ENCODE measurements around the gene KLK8. TPM values are rescaled to one million over a fixed set of nuclear protein-coding genes. Genes with fewer than 3 reads are reported as not detected.

The KLK8 gene
- total RNA-seq, 1 experiment from 2014 or later, result 2.7 TPM

DNA sequence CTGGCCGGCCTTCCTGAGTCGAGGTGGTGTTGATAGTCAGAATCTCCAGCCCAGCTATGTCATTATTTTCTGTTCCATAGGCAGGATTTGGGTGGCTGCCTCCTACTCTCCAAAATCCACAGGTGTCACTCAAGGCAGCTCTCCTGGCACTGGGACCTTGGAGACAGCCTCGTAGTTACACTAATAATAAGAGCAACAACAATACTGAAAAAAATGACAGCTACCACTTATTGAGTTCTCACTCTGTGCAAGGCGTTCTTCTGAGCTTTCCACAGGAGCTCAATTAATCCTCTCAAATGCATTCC, 45.6 kb upstream of the KLK8 start:
- no CpG with 5 or more reads among the region's 4 CpGs for WGBS (ENCODE audit: extremely low coverage, insufficient read length, low lambda C conversion rate)
- Mint-ChIP-seq H3K4me3 (peak overlapping the region in 1 of 2 experiments; percentile 3; a peak in 1 of 5 replicates), H3K9me3 (peaks cover 6 to 12% of the 10 kb centered on the region in 2 experiments; a peak in 4 of 5 replicates)

More for the DNA sequence above, 45.6 kb upstream of the KLK8 start:
- Histone ChIP-seq H3K23ac (ENCODE audit: insufficient read length, low read depth, low read length) (no peak overlapping the region), H3K4me2 (ENCODE audit: insufficient read depth, insufficient read length, low read length) (peak overlapping the region; percentile 52), H3K9ac (ENCODE audit: extremely low read depth, insufficient read length, low read length) (no peak overlapping the region), H3K9me3 (ENCODE audit: control insufficient read depth, low read depth, low read length) (no peaks in the 10 kb centered on the region), H2BK20ac (ENCODE audit: low read depth, low read length, poor library complexity, severe bottlenecking) (no peak overlapping the region), H2BK5ac (ENCODE audit: insufficient read length, low read length) (peak overlapping the region; percentile 22), H3K4ac (ENCODE audit: low read depth, low read length) (no peak overlapping the region), H2BK15ac (ENCODE audit: low read depth, low read length) (no peak overlapping the region), H3K79me2 (ENCODE audit: insufficient read depth, low read length) (no peaks in the 10 kb centered on the region), H3K79me1 (ENCODE audit: insufficient read depth, low read depth, low read length, poor library complexity, severe bottlenecking) (no peaks in the 10 kb centered on the region), H3K27ac (ENCODE audit: insufficient read length, low read depth, low read length) (peak overlapping the region; percentile 97), H3K14ac (ENCODE audit: insufficient read depth, low read length) (no peak overlapping the region), H3K18ac (ENCODE audit: insufficient read length, low read depth, low read length) (peak overlapping the region; percentile 46), H3K23me2 (ENCODE audit: insufficient read length, low read depth, low read length, poor library complexity, severe bottlenecking) (no peaks in the 10 kb centered on the region), H2BK12ac (ENCODE audit: insufficient read length, low read depth, low read length) (no peak overlapping the region), H4K5ac (ENCODE audit: insufficient read length, low read depth, low read length) (no peak overlapping the region), H3K56ac (ENCODE audit: insufficient read length, low read depth, low read length) (no peak overlapping the region), H3K4me1 (ENCODE audit: insufficient read depth, low read length) (peaks cover 10% of the 10 kb centered on the region), H4K8ac (replicated peaks; ENCODE audit: insufficient read length, low read depth, low read length) (no peak overlapping the region), H2AFZ (ENCODE audit: low read length) (no peak overlapping the region), H4K20me1 (ENCODE audit: control insufficient read depth, insufficient read depth, insufficient read length) (no peaks in the 10 kb centered on the region), H2BK120ac (ENCODE audit: low read depth, low read length, poor library complexity, severe bottlenecking) (peak overlapping the region; percentile 26), H2AK5ac (ENCODE audit: insufficient read length, low read length) (no peak overlapping the region), H3T11ph (ENCODE audit: low read length) (no peak overlapping the region), H3K27me3 (ENCODE audit: insufficient read depth, low read length) (no peaks in the 10 kb centered on the region), H4K91ac (ENCODE audit: insufficient read length, low read depth, low read length) (no peak overlapping the region)
- DNase-seq, result no peak
- Mint-ChIP-seq H3K27ac (peak overlapping the region; percentile 96 to 98 (median 97)), H3K36me3 (ENCODE audit: insufficient read depth in 1 of 3, low read depth in 3 of 3) (peaks cover 2 to 6% (median 5%) of the 10 kb centered on the region in 3 experiments; a peak in 4 of 7 replicates), H3K4me1 (peaks cover 24 to 38% of the 10 kb centered on the region in 2 experiments), H3K27me3 (ENCODE audit: low read depth) (no peaks in the 10 kb centered on the region)
- TF ChIP-seq, protein P1, sequence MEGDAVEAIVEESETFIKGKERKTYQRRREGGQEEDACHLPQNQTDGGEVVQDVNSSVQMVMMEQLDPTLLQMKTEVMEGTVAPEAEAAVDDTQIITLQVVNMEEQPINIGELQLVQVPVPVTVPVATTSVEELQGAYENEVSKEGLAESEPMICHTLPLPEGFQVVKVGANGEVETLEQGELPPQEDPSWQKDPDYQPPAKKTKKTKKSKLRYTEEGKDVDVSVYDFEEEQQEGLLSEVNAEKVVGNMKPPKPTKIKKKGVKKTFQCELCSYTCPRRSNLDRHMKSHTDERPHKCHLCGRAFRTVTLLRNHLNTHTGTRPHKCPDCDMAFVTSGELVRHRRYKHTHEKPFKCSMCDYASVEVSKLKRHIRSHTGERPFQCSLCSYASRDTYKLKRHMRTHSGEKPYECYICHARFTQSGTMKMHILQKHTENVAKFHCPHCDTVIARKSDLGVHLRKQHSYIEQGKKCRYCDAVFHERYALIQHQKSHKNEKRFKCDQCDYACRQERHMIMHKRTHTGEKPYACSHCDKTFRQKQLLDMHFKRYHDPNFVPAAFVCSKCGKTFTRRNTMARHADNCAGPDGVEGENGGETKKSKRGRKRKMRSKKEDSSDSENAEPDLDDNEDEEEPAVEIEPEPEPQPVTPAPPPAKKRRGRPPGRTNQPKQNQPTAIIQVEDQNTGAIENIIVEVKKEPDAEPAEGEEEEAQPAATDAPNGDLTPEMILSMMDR (conservative IDR thresholded peaks at IDR 0.05), result no peak
